Measurements from ENCODE around the gene ZMIZ1.
"Not testable (repeated sequence)": the region's sequence is repeated elsewhere in the genome, so short reads cannot be mapped to it uniquely, and the experiment has no call there.

ZMIZ1 gene

DNA sequence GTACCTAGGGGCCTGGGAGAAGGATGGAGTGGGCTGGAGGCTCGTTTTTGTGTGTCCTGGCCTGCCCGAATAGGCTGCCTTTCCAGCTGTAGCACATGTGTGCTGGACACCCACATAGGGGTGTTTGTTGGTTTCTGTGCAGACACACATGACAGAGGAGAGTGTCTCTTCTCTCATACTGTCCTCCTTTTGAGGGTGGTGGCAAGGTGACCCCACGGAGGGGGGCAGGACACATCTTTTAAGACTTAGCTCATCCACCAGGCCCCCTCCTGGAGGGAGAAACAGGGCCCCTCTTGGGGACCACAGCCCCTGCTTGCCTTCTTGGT lies 206.3 kb downstream of the ZMIZ1 start:
- no peak for ATAC-seq
- no peaks in the 10 kb centered on the region for H3K9me3 Mint-ChIP-seq
- H3K4me1 Mint-ChIP-seq: peaks cover 47% of the 10 kb centered on the region
- peak overlapping the region; percentile 68 for H3K27ac Mint-ChIP-seq
- H3K4me3 Mint-ChIP-seq: no peak overlapping the region
- peaks cover 45% of the 10 kb centered on the region for H3K36me3 Mint-ChIP-seq
- H3K27me3 Mint-ChIP-seq: no peaks in the 10 kb centered on the region

DNA sequence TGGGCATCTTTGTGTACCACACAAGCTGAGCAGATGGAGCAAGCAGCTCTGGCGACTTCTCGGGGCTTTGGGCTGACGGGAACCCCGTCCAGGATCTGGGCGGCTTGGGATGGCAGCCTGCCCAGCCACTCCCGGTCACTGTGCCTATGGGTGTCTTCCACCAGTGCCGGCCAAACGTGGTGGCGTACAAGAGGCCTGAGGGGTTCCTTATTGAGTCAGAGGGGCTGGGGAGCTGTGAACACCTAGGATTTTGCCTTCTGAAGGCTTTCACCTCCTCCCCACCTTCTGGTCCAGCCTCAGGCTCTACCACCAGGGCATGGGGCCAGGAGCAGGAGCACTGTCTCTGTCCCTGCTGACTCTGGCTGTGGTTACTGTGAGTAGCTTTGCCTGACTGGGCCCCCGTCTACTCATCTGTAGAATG lies 206.7 kb downstream of the ZMIZ1 start:
- Mint-ChIP-seq H3K9me3 (no peaks in the 10 kb centered on the region), H3K36me3 (peaks cover 43% of the 10 kb centered on the region), H3K4me3 (no peak overlapping the region), H3K27ac (no peak overlapping the region), H3K4me1 (peaks cover 45% of the 10 kb centered on the region), H3K27me3 (no peaks in the 10 kb centered on the region)
- ATAC-seq: no peak

DNA sequence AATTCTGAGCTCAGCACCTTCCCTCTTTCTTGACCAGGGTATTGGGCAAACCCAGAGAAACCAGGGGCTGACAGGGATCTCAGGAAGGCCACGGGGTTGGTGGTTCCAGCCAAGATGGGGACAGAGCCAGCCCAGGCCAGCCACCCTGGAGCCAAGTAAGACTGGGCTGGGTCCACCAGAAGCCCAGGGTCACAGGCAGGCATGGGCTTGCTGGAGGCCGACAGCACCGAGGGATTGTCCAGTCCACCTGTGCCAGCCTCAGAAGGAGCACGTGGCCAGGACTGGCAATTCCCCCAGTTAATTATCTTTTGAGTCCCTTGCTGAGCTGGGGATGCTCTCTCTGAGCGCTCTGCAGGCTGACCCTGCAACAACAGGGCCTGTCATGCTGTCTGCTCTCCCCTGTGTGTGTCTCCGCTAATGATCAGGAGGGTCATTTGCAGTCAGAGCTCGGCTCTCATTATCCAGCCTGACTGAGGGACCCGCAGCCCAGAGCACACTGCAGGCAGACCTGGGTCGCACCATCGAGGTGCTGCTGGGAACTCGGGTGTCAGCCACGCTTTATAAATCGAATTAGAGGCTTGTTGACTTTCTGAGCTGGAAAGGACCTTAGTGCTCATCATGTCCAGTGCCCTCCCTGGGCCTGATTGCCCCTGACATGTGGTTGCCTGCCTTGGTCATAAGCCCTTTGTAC lies 209.0 kb downstream of the ZMIZ1 start:
- Mint-ChIP-seq H3K27me3 (no peaks in the 10 kb centered on the region), H3K9me3 (no peaks in the 10 kb centered on the region), H3K36me3 (peaks cover 49% of the 10 kb centered on the region), H3K4me1 (peaks cover 46% of the 10 kb centered on the region), H3K4me3 (no peak overlapping the region), H3K27ac (no peak overlapping the region)
- no peak for ATAC-seq

DNA sequence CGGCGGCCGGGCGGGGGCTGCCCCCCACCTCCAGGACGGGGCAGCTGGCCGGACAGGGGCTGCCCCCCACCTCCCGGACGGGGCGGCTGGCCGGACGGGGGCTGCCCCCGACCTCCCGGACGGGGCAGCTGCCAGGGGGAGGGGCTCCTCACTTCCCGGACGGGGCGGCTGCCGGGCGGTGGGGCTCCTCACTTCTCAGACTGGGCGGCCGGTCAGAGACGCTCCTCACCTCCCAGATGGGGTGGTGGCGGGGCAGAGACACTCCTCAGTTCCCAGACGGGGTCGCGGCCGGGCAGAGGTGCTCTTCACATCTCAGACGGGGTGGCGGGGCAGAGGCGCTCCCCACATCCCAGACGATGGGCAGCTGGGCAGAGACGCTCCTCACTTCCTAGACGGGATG lies 210.3 kb downstream of the ZMIZ1 start:
- not testable (repeated sequence) for H3K27ac Mint-ChIP-seq, H3K9me3 Mint-ChIP-seq, ATAC-seq, H3K27me3 Mint-ChIP-seq, H3K4me3 Mint-ChIP-seq
- H3K36me3 Mint-ChIP-seq: peaks cover 51% of the 10 kb centered on the region
- peaks cover 49% of the 10 kb centered on the region for H3K4me1 Mint-ChIP-seq

DNA sequence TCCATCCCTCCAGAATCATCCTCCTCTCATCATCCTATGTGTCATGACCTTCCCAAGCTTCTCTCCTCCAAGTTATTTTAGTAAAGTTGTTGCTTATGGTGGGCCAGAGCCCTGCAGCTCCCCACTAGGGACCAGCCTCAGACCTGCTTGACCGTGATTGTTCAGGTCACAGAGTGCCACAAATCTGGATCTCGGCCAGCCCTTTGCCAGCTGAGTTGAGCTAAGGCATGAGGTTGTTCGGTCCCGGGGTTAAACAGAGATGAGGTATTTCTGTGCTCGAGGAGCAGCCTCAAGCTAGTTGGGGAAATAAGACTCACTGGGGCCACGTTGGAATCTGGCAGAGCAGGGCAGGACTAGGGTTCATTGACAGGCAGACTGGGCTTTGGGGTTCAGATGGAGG lies 212.2 kb downstream of the ZMIZ1 start:
- Mint-ChIP-seq H3K4me3 (no peak overlapping the region), H3K27me3 (no peaks in the 10 kb centered on the region), H3K27ac (peak overlapping the region; percentile 99), H3K4me1 (peaks cover 63% of the 10 kb centered on the region), H3K36me3 (peaks cover 56% of the 10 kb centered on the region), H3K9me3 (no peaks in the 10 kb centered on the region)
- ATAC-seq: no peak

DNA sequence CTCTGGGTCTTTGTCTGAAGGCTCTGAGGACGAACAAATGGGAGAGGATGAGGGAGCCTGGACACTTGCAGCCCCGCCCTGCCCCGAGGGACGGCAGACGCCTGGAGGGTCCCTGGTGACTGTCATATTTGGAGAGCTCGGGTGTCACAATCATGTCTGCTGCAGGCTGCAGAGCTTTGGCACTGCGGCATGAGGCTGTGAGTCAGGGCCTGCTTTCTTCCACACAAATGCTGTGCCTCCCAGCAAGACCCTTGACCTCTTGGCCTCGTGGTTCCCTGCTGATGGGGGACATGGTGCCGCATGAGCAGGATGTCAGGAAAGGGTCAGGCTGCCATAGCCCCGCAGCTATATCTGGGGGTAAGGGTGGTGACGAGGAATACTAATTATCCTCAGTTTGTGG lies 213.6 kb downstream of the ZMIZ1 start:
- Mint-ChIP-seq H3K27ac (peak overlapping the region; percentile 99), H3K4me3 (no peak overlapping the region), H3K9me3 (no peaks in the 10 kb centered on the region), H3K36me3 (peaks cover 55% of the 10 kb centered on the region), H3K27me3 (no peaks in the 10 kb centered on the region), H3K4me1 (peaks cover 71% of the 10 kb centered on the region)
- no peak for ATAC-seq

DNA sequence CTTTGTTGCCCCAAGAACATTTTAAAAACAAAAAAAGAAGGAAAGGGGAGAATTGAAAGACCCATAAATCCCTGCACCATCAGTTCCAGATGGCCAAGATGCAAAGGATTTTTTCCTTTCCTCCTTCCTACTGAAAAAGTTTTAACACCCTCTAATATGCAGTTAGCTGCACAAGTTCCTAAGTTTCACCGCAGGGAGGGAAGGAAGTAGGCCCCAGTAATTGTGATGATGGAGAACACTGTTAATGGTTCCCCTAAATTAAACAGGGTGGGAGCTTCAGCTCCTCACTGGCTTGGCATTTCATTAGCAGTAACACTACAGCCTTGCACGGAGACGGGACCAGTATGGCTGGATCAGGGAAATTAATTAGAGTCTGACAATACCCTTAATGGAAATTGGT lies 214.8 kb downstream of the ZMIZ1 start:
- Mint-ChIP-seq H3K36me3 (peaks cover 57% of the 10 kb centered on the region), H3K4me3 (peak overlapping the region; percentile 11)

DNA sequence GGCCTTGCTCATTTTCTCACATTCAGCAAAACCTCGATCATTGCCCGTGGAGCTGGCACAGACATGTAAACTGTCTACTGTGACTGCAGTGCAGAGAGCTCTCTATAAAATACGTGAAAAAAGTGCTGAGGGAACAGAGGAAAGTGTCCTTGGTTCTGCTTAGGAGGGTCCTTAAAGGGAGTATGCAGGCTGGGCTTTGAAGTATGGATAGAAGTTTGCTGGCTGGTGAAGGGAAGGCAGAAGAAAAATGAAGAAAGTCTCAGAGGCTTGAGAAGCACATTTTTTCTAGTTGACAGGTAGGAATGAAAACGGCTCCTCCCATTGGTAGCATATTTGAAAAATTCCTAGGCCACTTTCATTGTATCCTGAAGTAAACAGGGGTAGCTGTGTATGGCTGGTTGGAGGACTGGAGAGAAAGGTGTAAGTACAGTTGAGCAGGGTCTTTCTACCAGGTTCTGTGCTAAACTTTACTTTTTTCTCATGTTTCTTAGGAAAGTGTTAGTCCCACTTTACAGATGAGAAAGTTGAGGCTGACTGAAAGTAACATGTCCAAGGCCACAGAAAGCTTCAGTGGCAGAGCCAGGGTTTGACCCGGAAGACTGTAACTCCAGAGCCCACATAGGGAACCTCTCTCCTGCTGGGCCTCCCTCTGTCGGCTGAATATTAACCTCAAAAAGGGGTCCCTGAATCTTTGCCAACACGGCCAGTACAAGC lies 215.5 kb downstream of the ZMIZ1 start:
- H3K27ac Mint-ChIP-seq: peak overlapping the region; percentile 99
- no peaks in the 10 kb centered on the region for H3K9me3 Mint-ChIP-seq
- H3K27me3 Mint-ChIP-seq: no peaks in the 10 kb centered on the region
- H3K4me3 Mint-ChIP-seq: peak overlapping the region; percentile 18
- peaks cover 60% of the 10 kb centered on the region for H3K36me3 Mint-ChIP-seq
- no peak for ATAC-seq
- peaks cover 91% of the 10 kb centered on the region for H3K4me1 Mint-ChIP-seq

More for the DNA sequence above, 214.8 kb downstream of the ZMIZ1 start:
- Mint-ChIP-seq H3K27ac (peak overlapping the region; percentile 99), H3K9me3 (no peaks in the 10 kb centered on the region), H3K4me1 (peaks cover 84% of the 10 kb centered on the region), H3K27me3 (no peaks in the 10 kb centered on the region)
- ATAC-seq: no peak

DNA sequence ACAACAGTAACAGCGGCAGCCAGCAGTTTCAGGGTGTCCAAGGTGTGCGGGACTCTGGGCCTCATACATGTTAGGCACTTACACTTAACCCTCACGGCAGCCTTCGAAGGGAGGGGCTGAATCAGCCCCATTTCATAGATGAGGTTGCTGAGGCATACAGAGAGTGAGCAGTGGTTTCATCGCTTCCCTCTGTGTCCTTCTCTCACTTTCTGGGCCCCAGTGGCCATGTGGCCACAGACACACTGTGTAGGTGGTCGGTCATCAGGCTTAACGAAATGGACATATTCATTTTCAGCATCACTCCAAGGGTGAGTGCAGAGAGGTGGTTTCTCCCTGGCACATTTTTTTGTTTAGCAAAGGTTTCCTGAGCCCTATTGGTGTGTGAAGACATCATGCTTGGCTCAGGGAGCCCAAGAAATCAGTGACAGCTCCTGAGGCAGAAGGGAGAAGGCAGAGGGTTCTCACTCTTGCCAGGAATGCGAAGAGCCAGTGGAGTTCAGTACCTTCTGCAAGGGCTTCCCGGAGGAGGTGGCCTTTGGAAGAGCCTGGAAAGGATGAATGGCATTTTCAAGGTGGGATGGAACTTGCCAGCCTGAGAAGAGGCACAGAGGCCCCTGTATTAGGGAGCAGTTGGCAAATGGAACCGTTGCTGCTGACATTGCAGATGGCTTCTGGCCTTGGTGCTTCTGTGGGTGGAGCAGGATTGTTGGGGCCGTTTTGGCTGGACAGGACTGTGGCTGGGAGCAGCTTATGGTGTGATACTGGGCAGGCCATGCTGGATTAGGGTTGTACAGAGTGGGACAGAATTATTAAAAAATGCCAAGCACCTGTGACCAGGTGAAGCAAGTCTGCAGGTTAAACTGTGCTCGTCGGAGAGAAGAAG lies 216.8 kb downstream of the ZMIZ1 start:
- peak; percentile 77 for ATAC-seq
- no peaks in the 10 kb centered on the region for H3K9me3 Mint-ChIP-seq
- H3K27ac Mint-ChIP-seq: peak overlapping the region; percentile 99
- H3K4me3 Mint-ChIP-seq: peak overlapping the region; percentile 71
- peaks cover 64% of the 10 kb centered on the region for H3K36me3 Mint-ChIP-seq
- peaks cover 100% of the 10 kb centered on the region for H3K4me1 Mint-ChIP-seq
- no peaks in the 10 kb centered on the region for H3K27me3 Mint-ChIP-seq

DNA sequence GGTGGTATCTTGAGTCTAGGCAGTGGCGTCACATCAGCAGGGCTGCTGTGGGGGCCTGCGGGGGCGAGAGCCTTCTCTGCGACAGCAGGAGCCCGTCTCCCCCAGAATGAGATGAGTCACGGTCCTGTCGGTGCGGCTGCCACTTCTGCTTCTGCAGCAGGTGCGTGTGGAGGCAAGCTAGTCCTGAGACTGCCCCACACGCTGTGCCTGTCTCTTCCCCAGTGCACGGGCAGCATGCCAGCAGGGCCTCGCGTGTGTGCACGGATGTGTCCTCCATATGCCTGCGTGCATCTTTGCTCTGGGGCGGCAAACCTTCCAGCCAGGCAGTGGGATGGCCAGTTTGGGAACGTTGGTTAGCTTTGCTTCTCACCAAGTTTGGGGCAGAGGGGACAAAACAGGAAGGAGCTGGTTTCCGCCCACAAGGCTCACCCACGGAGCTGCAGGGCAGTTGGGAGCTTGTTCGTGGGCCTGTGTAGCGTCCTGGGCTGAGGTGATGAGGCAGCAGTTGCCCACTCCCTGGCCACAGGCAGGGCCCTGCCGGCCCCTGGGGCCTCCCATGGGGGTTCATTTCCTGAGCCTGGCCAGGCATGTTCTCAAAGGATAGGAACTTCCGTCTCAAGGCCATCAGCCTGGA lies 217.7 kb downstream of the ZMIZ1 start:
- Mint-ChIP-seq H3K27me3 (no peaks in the 10 kb centered on the region), H3K36me3 (peaks cover 64% of the 10 kb centered on the region), H3K4me1 (peaks cover 100% of the 10 kb centered on the region), H3K9me3 (no peaks in the 10 kb centered on the region), H3K4me3 (peak overlapping the region; percentile 71), H3K27ac (peak overlapping the region; percentile 99)
- peak; percentile 96 for ATAC-seq

DNA sequence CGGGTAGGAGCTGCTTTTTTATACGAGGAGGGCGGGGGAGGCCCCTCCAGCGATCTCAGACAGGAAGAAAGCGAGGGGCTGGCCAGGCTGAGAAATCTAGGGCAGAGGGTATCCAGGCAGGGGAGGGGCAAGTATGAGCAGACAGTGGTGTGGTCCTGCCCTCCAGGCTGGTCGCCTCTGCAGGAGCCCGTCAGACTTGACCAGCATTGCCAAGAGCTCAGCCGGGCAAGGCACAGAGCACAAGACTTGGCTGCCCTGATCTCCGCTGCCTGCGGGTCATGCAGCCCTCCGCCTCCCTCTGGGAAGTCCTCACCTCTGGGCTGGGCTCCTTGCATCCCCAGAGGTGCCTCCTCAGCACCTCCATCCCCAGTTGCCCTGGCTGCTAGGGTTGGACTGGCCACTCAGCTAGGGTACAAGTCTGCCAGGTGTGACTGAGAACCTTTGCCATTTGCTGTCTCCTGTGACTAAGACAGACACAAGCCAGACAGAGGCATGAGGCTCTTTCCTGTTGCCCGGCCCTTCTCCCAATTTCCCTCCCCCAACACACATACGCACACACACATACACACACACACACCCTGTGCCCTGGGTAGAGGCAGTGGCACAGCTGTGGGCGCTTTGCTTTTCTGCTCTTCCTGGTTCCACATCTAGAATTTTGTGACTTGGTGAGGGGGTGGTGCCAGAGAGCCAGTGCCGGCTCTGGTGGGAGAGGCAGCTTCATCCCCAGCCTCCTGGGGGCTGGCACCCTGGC lies 219.4 kb downstream of the ZMIZ1 start:
- peak overlapping the region; percentile 99 for H3K27ac Mint-ChIP-seq
- H3K27me3 Mint-ChIP-seq: no peaks in the 10 kb centered on the region
- H3K9me3 Mint-ChIP-seq: no peaks in the 10 kb centered on the region
- peaks cover 97% of the 10 kb centered on the region for H3K4me1 Mint-ChIP-seq
- H3K36me3 Mint-ChIP-seq: peaks cover 66% of the 10 kb centered on the region
- H3K4me3 Mint-ChIP-seq: no peak overlapping the region
- no peak for ATAC-seq

DNA sequence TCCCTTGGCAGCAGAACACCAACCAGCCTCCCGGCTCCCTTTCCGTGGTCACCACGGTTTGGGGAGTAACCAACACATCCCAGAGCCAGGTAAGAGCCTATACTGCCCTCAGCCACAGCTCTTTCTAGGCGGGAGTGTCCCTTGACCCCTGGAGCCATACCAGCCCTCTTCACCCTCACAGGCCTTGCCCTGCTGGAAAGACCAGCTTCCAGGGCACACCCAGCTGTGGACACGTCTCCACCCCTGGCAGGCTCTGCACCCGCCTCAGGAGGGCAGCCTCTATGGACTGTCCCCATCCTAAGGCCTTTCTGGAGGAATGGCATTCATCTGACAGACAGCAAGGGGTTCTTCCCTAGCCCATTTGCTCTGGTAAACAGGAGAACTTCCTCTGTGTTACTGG lies 221.0 kb downstream of the ZMIZ1 start:
- peak overlapping the region; percentile 99 for H3K27ac Mint-ChIP-seq
- peaks cover 75% of the 10 kb centered on the region for H3K36me3 Mint-ChIP-seq
- no peaks in the 10 kb centered on the region for H3K27me3 Mint-ChIP-seq
- ATAC-seq: no peak
- H3K4me1 Mint-ChIP-seq: peaks cover 97% of the 10 kb centered on the region
- no peak overlapping the region for H3K4me3 Mint-ChIP-seq
- no peaks in the 10 kb centered on the region for H3K9me3 Mint-ChIP-seq

DNA sequence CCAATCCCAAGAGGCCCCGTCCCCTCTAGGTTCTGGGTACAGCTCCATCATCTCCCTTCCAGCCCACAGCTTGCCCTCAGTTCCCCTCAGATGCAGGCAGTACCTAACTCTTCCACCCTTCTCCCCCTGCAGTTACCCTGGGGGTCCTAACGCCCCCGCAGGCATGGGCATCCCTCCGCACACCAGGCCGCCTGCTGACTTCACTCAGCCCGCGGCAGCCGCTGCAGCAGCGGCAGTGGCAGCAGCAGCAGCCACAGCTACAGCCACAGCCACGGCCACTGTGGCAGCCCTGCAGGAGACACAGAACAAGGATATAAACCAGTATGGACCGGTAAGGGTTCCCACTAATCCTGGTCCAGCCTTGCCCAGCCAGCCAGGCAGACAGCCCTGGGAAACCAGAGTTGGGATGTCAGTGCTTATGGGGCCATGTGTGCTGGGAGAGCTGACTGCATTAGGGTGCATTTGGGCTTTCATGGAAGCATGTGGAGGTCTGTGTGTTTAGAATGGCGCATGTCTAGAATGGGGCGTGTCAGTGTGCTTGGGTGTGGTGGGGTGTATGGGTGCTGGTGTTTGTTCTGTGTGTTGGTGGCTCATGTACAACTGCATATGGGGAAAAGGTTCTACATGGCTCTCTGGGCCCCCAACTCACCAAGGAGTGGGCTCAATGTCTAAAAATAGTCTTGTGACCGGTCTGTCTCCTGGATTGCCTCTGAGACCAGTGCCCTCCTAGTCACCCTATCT lies 223.4 kb downstream of the ZMIZ1 start:
- H3K36me3 Mint-ChIP-seq: peaks cover 94% of the 10 kb centered on the region

More for the DNA sequence above, 223.4 kb downstream of the ZMIZ1 start:
- no peaks in the 10 kb centered on the region for H3K27me3 Mint-ChIP-seq
- no peak overlapping the region for H3K4me3 Mint-ChIP-seq
- peaks cover 96% of the 10 kb centered on the region for H3K4me1 Mint-ChIP-seq
- ATAC-seq: no peak
- H3K27ac Mint-ChIP-seq: peak overlapping the region; percentile 99
- no peaks in the 10 kb centered on the region for H3K9me3 Mint-ChIP-seq

Data from stimulated activated memory B cell treated with anti-CD40 and anti-IgM and Interleukin-4, amounts not matched to agents 10 μg/mL and 1 μg/mL and 100 μg/mL, for 72 hours (primary cell).